ENCODE results near the gene SPEF2. TPM values are rescaled to one million over a fixed set of nuclear protein-coding genes. Genes with fewer than 3 reads are reported as not detected.

SPEF2 gene
- total RNA-seq, 1 experiment from 2014 or later = 0.87 TPM

- no peak for DNase-seq (ENCODE audit: low read depth, low spot score)
- no peak overlapping the region for H3K4me3 ChIP-seq (ENCODE audit: low read depth in 2 of 2, low read length in 2 of 2)
- BruUV-seq (replicated peaks) = no TSS peak
- no peak overlapping the region for H3K27ac ChIP-seq (ENCODE audit: low read length)
- H3K27me3 ChIP-seq (ENCODE audit: control insufficient read depth, insufficient read depth, low read length) = no peaks in the 10 kb centered on the region
- in situ Hi-C loops (cut with HindIII; ENCODE audit: low pct_unique_long_range_greater_than_20kb, low sequenced_read_pairs) (no loop called here), intact Hi-C loops (cut with micrococcal nuclease; ENCODE audit: unreplicated experiment) (no loop called here)
- no peak for ATAC-seq
- ChIA-PET CTCF (no interaction called here), POLR2A (no interaction called here)
- H3K4me1 ChIP-seq (ENCODE audit: control insufficient read depth, insufficient read depth, low read length) = no peaks in the 10 kb centered on the region
- TF ChIP-seq SIN3A (IDR thresholded peaks at IDR 0.05; ENCODE audit: borderline replicate concordance, insufficient read depth, low read depth, low read length) = no peak
- no peak for TF ChIP-seq CTCF (IDR thresholded peaks at IDR 0.05)
- TF ChIP-seq POLR2AphosphoS5 (IDR thresholded peaks at IDR 0.05; ENCODE audit: low read depth, low read length) = no peak
- TF ChIP-seq TCF7L2 (IDR thresholded peaks at IDR 0.05; ENCODE audit: low read depth, low read length) = no peak
- H3K36me3 ChIP-seq (ENCODE audit: control insufficient read depth, insufficient read depth, low read length) = no peaks in the 10 kb centered on the region
- no peaks in the 10 kb centered on the region for H3K9me3 ChIP-seq (ENCODE audit: control insufficient read depth, insufficient read depth, low read depth, low read length)
These were observed 39.1 kb downstream of the SPEF2 start for GRCh38 chr5:35656721-35657120.

- Histone ChIP-seq H3K4me3 (ENCODE audit: low read depth in 2 of 2, low read length in 2 of 2) (no peak overlapping the region), H3K4me1 (ENCODE audit: control insufficient read depth, insufficient read depth, low read length) (no peaks in the 10 kb centered on the region), H3K27me3 (ENCODE audit: control insufficient read depth, insufficient read depth, low read length) (no peaks in the 10 kb centered on the region), H3K9me3 (ENCODE audit: control insufficient read depth, insufficient read depth, low read depth, low read length) (no peaks in the 10 kb centered on the region), H3K36me3 (ENCODE audit: control insufficient read depth, insufficient read depth, low read length) (no peaks in the 10 kb centered on the region), H3K27ac (ENCODE audit: low read length) (no peak overlapping the region)
- CTCF ChIA-PET = no interaction called here
- BruUV-seq (replicated peaks) = no TSS peak
- in situ Hi-C loops (cut with HindIII; ENCODE audit: low pct_unique_long_range_greater_than_20kb, low sequenced_read_pairs) (no loop called here), intact Hi-C loops (cut with micrococcal nuclease; ENCODE audit: unreplicated experiment) (no loop called here)
- TF ChIP-seq TCF7L2 (IDR thresholded peaks at IDR 0.05; ENCODE audit: low read depth, low read length) = no peak
- no peak for TF ChIP-seq SIN3A (IDR thresholded peaks at IDR 0.05; ENCODE audit: borderline replicate concordance, insufficient read depth, low read depth, low read length)
- no peak for TF ChIP-seq REST (IDR thresholded peaks at IDR 0.05; ENCODE audit: insufficient read depth in 1 of 2, low read depth in 2 of 2, low read length in 1 of 2)
- TF ChIP-seq POLR2AphosphoS5 (IDR thresholded peaks at IDR 0.05; ENCODE audit: low read depth, low read length) = no peak
- TF ChIP-seq CTCF (IDR thresholded peaks at IDR 0.05) = no peak
- no peak for DNase-seq (ENCODE audit: low read depth, low spot score)
- no peak for ATAC-seq
- POLR2A ChIA-PET = no interaction called here
These were observed 40.2 kb downstream of the SPEF2 start for GRCh38 chr5:35657877-35658276.
